Umbilical cord (tissue), 2 donors: ENCODE results near the gene OR2D2. TPM values are rescaled to one million over a fixed set of nuclear protein-coding genes. Genes with fewer than 3 reads are reported as not detected.
"Not testable (repeated sequence)": the region's sequence is repeated elsewhere in the genome, so short reads cannot be mapped to it uniquely, and the experiment has no call there.

Source experiments
- DNase-seq: peaks from one replicate; pipeline ENCODE4 v3.0.0-alpha.2; 2015; ENCODE audit warnings: low spot score
- total RNA-seq: library from RNA; depleted of rRNA; stranded (reverse); fragments of >200 nt; gene quantifications from one replicate; pipeline ENCODE4 v1.2.3, GENCODE V29; 2014; ENCODE audit warnings: low replicate concordance; ENCODE audit not compliant: insufficient read depth

The OR2D2 gene
- total RNA-seq, 1 donor from 2014 or later, result 5.5 TPM

- DNase-seq, result no peak
These were observed 9.5 kb downstream of the OR2D2 start for GRCh38 chr11:6882751-6883150.

- no peak for DNase-seq
These were observed 15.4 kb downstream of the OR2D2 start for GRCh38 chr11:6876914-6877313.

DNA sequence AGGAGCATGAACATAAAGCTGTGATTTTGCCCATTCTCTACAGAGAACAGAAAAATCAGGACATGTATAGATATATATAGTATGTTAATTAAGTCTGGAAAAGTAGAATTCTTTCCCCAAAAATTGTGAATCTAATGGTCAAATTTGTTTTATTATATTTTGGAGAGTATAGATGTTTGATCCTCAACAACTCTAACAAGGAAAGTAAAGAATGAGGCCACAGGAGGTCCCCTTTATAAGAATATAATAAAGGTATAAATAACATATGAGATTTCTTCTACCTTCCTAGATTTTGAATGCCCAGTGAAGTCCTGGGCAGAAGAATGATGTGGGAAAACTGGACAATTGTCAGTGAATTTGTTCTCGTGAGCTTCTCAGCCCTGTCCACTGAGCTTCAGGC, 16.0 kb downstream of the OR2D2 start, which contains the start of gene OR10A4:
Gene OR10A4 (plus strand): TSS at position 301 of the 400 bp plus-strand sequence. CDS start 23 bp downstream, at position 324.
- DNase-seq, result no peak

- DNase-seq, result no peak
These were observed 16.5 kb downstream of the OR2D2 start for GRCh38 chr11:6875761-6876160.

GRCh38 chr11:6871278-6871677, 21.0 kb downstream of the OR2D2 start:
- no peak for DNase-seq

DNA sequence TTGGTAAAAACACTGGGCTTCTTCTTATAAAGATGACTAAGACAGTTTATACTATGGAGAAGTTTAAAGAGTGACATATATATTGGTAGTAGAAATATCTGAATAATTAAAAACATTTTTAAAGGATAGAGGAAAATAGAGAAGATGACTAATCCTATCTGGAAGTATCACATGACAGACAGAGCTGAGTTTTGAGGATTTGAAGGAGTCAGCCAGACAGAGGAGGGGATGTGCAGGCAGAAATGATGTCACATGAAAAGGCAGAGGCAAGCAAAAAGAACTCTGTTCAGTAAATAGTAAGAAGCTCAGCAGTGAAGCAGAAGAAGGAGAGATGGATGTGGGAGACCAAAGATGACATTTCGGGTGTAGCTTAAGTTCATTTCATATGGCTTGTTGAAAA, 27.9 kb downstream of the OR2D2 start:
- DNase-seq, result peak; percentile 1

DNA sequence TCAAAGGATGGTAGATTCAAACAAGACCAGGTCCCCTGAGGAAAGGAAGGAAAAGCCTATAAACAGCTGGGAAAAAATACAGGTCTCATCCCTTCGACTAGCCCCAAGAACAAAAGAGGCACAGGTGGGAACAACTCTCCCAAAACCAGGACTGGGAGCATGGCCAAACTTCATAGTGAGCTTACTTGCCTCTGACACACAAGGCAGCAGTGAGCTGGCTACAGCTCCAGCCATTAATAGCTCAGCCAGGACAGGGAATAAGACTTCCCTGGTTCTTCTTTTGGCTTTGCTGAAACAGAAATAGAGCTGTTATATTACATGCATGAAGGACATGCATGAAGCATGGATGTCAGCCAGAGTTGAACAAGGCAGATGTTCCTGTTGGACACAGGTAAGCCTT, 29.3 kb downstream of the OR2D2 start, which contains the start of gene OR10A2:
Gene OR10A2 (plus strand): TSS at position 97 of the 400 bp plus-strand sequence. CDS start 6,698 bp downstream, outside the sequence.
- DNase-seq, result no peak

DNA sequence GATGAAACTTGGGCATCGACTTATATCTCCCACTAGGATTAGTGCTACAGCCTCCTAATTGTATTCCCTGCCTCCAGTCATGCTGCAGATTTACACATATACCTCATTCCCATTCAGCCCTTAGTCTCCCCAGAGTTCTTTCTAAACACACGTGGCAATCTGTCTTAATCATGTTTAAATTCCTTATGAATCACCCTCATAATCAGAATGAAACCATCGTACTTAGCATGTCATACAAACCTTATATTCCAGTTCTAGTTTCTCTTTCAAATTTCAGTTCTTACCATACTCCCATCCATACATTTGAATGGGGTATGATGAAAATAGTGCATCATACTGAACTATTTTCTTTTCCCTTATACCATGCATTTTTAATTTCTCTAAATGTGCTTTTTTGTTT, 35.4 kb downstream of the OR2D2 start:
- DNase-seq, result no peak

GRCh38 chr11:6855971-6856541, 36.2 kb downstream of the OR2D2 start:
- DNase-seq, result peak; percentile 30

DNA sequence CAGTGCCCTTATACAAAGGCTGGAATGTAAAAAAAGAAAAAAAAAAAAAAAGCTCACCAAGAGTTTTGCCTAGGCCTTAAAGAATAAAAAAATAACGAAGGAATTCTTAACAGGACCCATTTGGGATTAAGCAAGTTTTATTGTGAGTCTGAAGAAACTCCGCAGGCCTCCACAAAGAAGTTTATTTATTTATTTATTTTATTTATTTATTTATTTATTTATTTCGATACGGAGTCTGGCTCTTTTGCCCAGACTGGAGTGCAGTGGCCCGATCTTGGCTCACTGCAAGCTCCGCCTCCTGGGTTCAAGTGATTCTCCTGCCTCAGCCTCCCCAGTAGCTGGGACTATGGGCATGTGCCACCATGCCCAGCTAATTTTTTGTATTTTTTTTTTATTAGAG, 37.5 kb downstream of the OR2D2 start:
- DNase-seq, result not testable (repeated sequence)

GRCh38 chr11:6850526-6850925, 41.8 kb downstream of the OR2D2 start:
- DNase-seq, result no peak

- DNase-seq, result no peak
These were observed 46.9 kb downstream of the OR2D2 start, which contains the start of gene OR10A5 for GRCh38 chr11:6845383-6845782. Gene OR10A5 (plus strand): TSS chr11:6845683. CDS start chr11:6845683, 0 bp downstream.

DNA sequence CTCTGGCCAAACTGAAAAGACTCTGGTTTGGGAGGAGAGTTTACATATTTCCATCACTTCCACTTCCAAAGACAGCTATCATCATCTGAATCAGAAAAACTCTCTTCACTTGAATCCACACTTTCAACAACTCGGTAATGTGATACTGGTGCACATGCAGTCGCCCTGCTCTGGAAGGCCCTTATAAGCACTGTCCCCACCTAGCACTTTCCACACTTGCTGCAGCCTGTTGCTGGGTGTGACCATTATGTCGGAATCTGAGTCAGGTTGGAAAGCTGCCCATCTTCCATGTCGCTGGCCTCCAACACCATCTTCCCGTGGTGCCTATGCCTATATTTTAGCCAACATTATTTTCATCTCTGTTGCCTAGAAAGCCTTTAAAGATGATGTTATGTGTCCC, 47.9 kb downstream of the OR2D2 start:
- DNase-seq, result no peak

GRCh38 chr11:6843670-6844069, 48.6 kb downstream of the OR2D2 start:
- no peak for DNase-seq

- DNase-seq, result no peak
These were observed 50.6 kb downstream of the OR2D2 start for GRCh38 chr11:6841694-6842093.

Other genes starting within 250 kb of the OR2D2 start
- gene DCHS1, start 236.7 kb downstream of the OR2D2 start, total RNA-seq, result 37.6 TPM
- gene MRPL17, start 209.2 kb downstream of the OR2D2 start, total RNA-seq, result 55.4 TPM
- 4.3 TPM for gene OR2AG2, start 120.5 kb downstream of the OR2D2 start, total RNA-seq
- gene OR2AG1, start 109.5 kb downstream of the OR2D2 start, total RNA-seq, result 4.6 TPM
- gene OR6A2, start 92.8 kb downstream of the OR2D2 start, total RNA-seq, result 1.9 TPM
- gene OR10A5, start 46.8 kb downstream of the OR2D2 start, total RNA-seq, result not detected
- 1.9 TPM for gene OR10A2, start 29.4 kb downstream of the OR2D2 start, total RNA-seq
- not detected for gene OR10A4, start 15.9 kb downstream of the OR2D2 start, total RNA-seq
- 0.96 TPM for gene OR2D3, start 28.5 kb upstream of the OR2D2 start, total RNA-seq
- gene ZNF215, start 33.9 kb upstream of the OR2D2 start, total RNA-seq, result 13.7 TPM
- 6.0 TPM for gene ZNF214, start 127.8 kb upstream of the OR2D2 start, total RNA-seq
- gene NLRP14, start 128.0 kb upstream of the OR2D2 start, total RNA-seq, result 2.6 TPM
- 1.4 TPM for gene RBMXL2, start 196.5 kb upstream of the OR2D2 start, total RNA-seq